ENCODE data around the gene EN1.

The EN1 gene

GRCh38 chr2:118861731-118862130, 14.3 kb upstream of the EN1 start:
- no CpG with 5 or more reads among the region's 1 CpG for WGBS (ENCODE audit: extremely low coverage, insufficient coverage, insufficient read length)
- H2BK5ac ChIP-seq (ENCODE audit: low read depth, low read length, poor library complexity), result no peak overlapping the region
- no peak overlapping the region for H3K27ac ChIP-seq (ENCODE audit: low read depth, low read length)
- no peak overlapping the region for H3K14ac ChIP-seq (ENCODE audit: low read length)
- H3K36me3 ChIP-seq (ENCODE audit: control insufficient read depth in 1 of 2, insufficient read depth in 2 of 2, low read length in 2 of 2), result no peaks in the 10 kb centered on the region
- no peak overlapping the region for H2AFZ ChIP-seq (ENCODE audit: insufficient read depth, low read length, poor library complexity)
- no peak overlapping the region for H3K4me3 ChIP-seq (ENCODE audit: low read depth, low read length)
- H4K91ac ChIP-seq (ENCODE audit: low read depth, low read length), result no peak overlapping the region
- no peaks in the 10 kb centered on the region for H3K79me2 ChIP-seq (ENCODE audit: control insufficient read depth, insufficient read depth, low read length, poor library complexity)
- no peak overlapping the region for H4K12ac ChIP-seq (ENCODE audit: low read depth, low read length)
- H3K18ac ChIP-seq (ENCODE audit: low read length), result no peak overlapping the region
- no peak overlapping the region for H3K9ac ChIP-seq (ENCODE audit: low read length)
- H2AK5ac ChIP-seq (ENCODE audit: low read length), result no peak overlapping the region
- no peaks in the 10 kb centered on the region for H3K9me3 ChIP-seq (ENCODE audit: insufficient read depth, low read depth, low read length)
- no peak overlapping the region for H4K8ac ChIP-seq (ENCODE audit: low read depth, low read length)
- H3K27me3 ChIP-seq (ENCODE audit: insufficient read depth, low read length), result peaks cover 37% of the 10 kb centered on the region
- no peak overlapping the region for H3K4me2 ChIP-seq (ENCODE audit: low read length)
- no peak for DNase-seq
- H3K23ac ChIP-seq (ENCODE audit: low read length), result no peak overlapping the region
- no peaks in the 10 kb centered on the region for H3K79me1 ChIP-seq (ENCODE audit: low read length)
- peaks cover 3 to 7% of the 10 kb centered on the region in 2 experiments for H3K4me1 ChIP-seq (ENCODE audit: control insufficient read depth in 1 of 2, insufficient read depth in 2 of 2, low read length in 2 of 2)
- H2BK12ac ChIP-seq (ENCODE audit: low read length), result no peak overlapping the region
- H3K4ac ChIP-seq (ENCODE audit: low read depth, low read length), result no peak overlapping the region
- no peak overlapping the region for H2BK120ac ChIP-seq (ENCODE audit: insufficient read depth, low read length, poor library complexity)

- Histone ChIP-seq H3K27me3 (ENCODE audit: insufficient read depth, low read length) (peaks cover 41% of the 10 kb centered on the region), H3K9ac (ENCODE audit: low read length) (no peak overlapping the region)
- no CpG with 5 or more reads among the region's 7 CpGs for WGBS (ENCODE audit: extremely low coverage, insufficient coverage, insufficient read length)
Measured at GRCh38 chr2:118861242-118861641, 13.8 kb upstream of the EN1 start.

GRCh38 chr2:118860506-118860905, 13.1 kb upstream of the EN1 start:
- Histone ChIP-seq H3K79me2 (ENCODE audit: control insufficient read depth, insufficient read depth, low read length, poor library complexity) (no peaks in the 10 kb centered on the region), H4K8ac (ENCODE audit: low read depth, low read length) (no peak overlapping the region), H3K27ac (ENCODE audit: low read depth, low read length) (no peak overlapping the region), H2BK120ac (ENCODE audit: insufficient read depth, low read length, poor library complexity) (no peak overlapping the region), H3K27me3 (ENCODE audit: insufficient read depth, low read length) (peaks cover 45% of the 10 kb centered on the region), H3K79me1 (ENCODE audit: low read length) (no peaks in the 10 kb centered on the region), H3K4me3 (ENCODE audit: low read depth, low read length) (no peak overlapping the region), H3K4ac (ENCODE audit: low read depth, low read length) (no peak overlapping the region), H3K36me3 (ENCODE audit: control insufficient read depth in 1 of 2, insufficient read depth in 2 of 2, low read length in 2 of 2) (no peaks in the 10 kb centered on the region), H2BK5ac (ENCODE audit: low read depth, low read length, poor library complexity) (no peak overlapping the region), H3K23ac (ENCODE audit: low read length) (no peak overlapping the region), H3K18ac (ENCODE audit: low read length) (no peak overlapping the region), H3K9me3 (ENCODE audit: insufficient read depth, low read depth, low read length) (peaks cover 2% of the 10 kb centered on the region), H4K91ac (ENCODE audit: low read depth, low read length) (no peak overlapping the region), H3K4me2 (ENCODE audit: low read length) (no peak overlapping the region), H2BK12ac (ENCODE audit: low read length) (no peak overlapping the region), H2AFZ (ENCODE audit: insufficient read depth, low read length, poor library complexity) (no peak overlapping the region), H2AK5ac (ENCODE audit: low read length) (no peak overlapping the region), H3K9ac (ENCODE audit: low read length) (no peak overlapping the region), H3K14ac (ENCODE audit: low read length) (no peak overlapping the region), H3K4me1 (ENCODE audit: control insufficient read depth in 1 of 2, insufficient read depth in 2 of 2, low read length in 2 of 2) (peaks cover 5 to 7% of the 10 kb centered on the region in 2 experiments), H4K12ac (ENCODE audit: low read depth, low read length) (no peak overlapping the region)
- DNase-seq, result no peak
- WGBS (ENCODE audit: extremely low coverage, insufficient coverage, insufficient read length), result no CpG with 5 or more reads among the region's 5 CpGs

More at GRCh38 chr2:118861242-118861641, 13.8 kb upstream of the EN1 start:
- Histone ChIP-seq H2BK120ac (ENCODE audit: insufficient read depth, low read length, poor library complexity) (no peak overlapping the region), H3K4me3 (ENCODE audit: low read depth, low read length) (no peak overlapping the region), H3K79me1 (ENCODE audit: low read length) (no peaks in the 10 kb centered on the region), H4K12ac (ENCODE audit: low read depth, low read length) (no peak overlapping the region), H3K79me2 (ENCODE audit: control insufficient read depth, insufficient read depth, low read length, poor library complexity) (no peaks in the 10 kb centered on the region), H2BK5ac (ENCODE audit: low read depth, low read length, poor library complexity) (no peak overlapping the region), H4K8ac (ENCODE audit: low read depth, low read length) (no peak overlapping the region), H3K27ac (ENCODE audit: low read depth, low read length) (no peak overlapping the region), H3K36me3 (ENCODE audit: control insufficient read depth in 1 of 2, insufficient read depth in 2 of 2, low read length in 2 of 2) (no peaks in the 10 kb centered on the region), H2BK12ac (ENCODE audit: low read length) (no peak overlapping the region), H2AK5ac (ENCODE audit: low read length) (no peak overlapping the region), H3K9me3 (ENCODE audit: insufficient read depth, low read depth, low read length) (peaks cover 2% of the 10 kb centered on the region), H3K14ac (ENCODE audit: low read length) (no peak overlapping the region), H4K91ac (ENCODE audit: low read depth, low read length) (no peak overlapping the region), H3K4me1 (ENCODE audit: control insufficient read depth in 1 of 2, insufficient read depth in 2 of 2, low read length in 2 of 2) (peaks cover 3 to 7% of the 10 kb centered on the region in 2 experiments), H3K4ac (ENCODE audit: low read depth, low read length) (no peak overlapping the region), H3K18ac (ENCODE audit: low read length) (no peak overlapping the region), H2AFZ (ENCODE audit: insufficient read depth, low read length, poor library complexity) (no peak overlapping the region), H3K23ac (ENCODE audit: low read length) (no peak overlapping the region), H3K4me2 (ENCODE audit: low read length) (no peak overlapping the region)
- no peak for DNase-seq

- Histone ChIP-seq H2BK5ac (ENCODE audit: low read depth, low read length, poor library complexity) (no peak overlapping the region), H3K14ac (ENCODE audit: low read length) (no peak overlapping the region), H2AFZ (ENCODE audit: insufficient read depth, low read length, poor library complexity) (no peak overlapping the region), H3K9me3 (ENCODE audit: insufficient read depth, low read depth, low read length) (peaks cover 2% of the 10 kb centered on the region), H3K79me1 (ENCODE audit: low read length) (no peaks in the 10 kb centered on the region), H4K91ac (ENCODE audit: low read depth, low read length) (no peak overlapping the region), H3K4ac (ENCODE audit: low read depth, low read length) (no peak overlapping the region), H2BK12ac (ENCODE audit: low read length) (no peak overlapping the region), H3K9ac (ENCODE audit: low read length) (no peak overlapping the region), H3K23ac (ENCODE audit: low read length) (no peak overlapping the region), H3K27me3 (ENCODE audit: insufficient read depth, low read length) (peaks cover 53% of the 10 kb centered on the region), H3K79me2 (ENCODE audit: control insufficient read depth, insufficient read depth, low read length, poor library complexity) (no peaks in the 10 kb centered on the region), H3K36me3 (ENCODE audit: control insufficient read depth in 1 of 2, insufficient read depth in 2 of 2, low read length in 2 of 2) (no peaks in the 10 kb centered on the region), H4K12ac (ENCODE audit: low read depth, low read length) (no peak overlapping the region), H2BK120ac (ENCODE audit: insufficient read depth, low read length, poor library complexity) (no peak overlapping the region), H3K27ac (ENCODE audit: low read depth, low read length) (no peak overlapping the region), H3K4me3 (ENCODE audit: low read depth, low read length) (no peak overlapping the region), H2AK5ac (ENCODE audit: low read length) (no peak overlapping the region), H3K4me2 (ENCODE audit: low read length) (no peak overlapping the region), H4K8ac (ENCODE audit: low read depth, low read length) (no peak overlapping the region), H3K4me1 (ENCODE audit: control insufficient read depth in 1 of 2, insufficient read depth in 2 of 2, low read length in 2 of 2) (peaks cover 5 to 10% of the 10 kb centered on the region in 2 experiments), H3K18ac (ENCODE audit: low read length) (no peak overlapping the region)
- WGBS (ENCODE audit: extremely low coverage, insufficient coverage, insufficient read length), result no CpG with 5 or more reads among the region's 26 CpGs
- DNase-seq, result no peak
Measured at GRCh38 chr2:118859157-118859770, 11.8 kb upstream of the EN1 start.

Measured in trophoblast cell (in vitro differentiated cells and primary cell).